Measurements from ENCODE around the gene SPATA13. TPM values are rescaled to one million over a fixed set of nuclear protein-coding genes. Genes with fewer than 3 reads are reported as not detected.

Gene SPATA13
- total RNA-seq, 1 experiment from 2014 or later, result 21.4 TPM

DNA sequence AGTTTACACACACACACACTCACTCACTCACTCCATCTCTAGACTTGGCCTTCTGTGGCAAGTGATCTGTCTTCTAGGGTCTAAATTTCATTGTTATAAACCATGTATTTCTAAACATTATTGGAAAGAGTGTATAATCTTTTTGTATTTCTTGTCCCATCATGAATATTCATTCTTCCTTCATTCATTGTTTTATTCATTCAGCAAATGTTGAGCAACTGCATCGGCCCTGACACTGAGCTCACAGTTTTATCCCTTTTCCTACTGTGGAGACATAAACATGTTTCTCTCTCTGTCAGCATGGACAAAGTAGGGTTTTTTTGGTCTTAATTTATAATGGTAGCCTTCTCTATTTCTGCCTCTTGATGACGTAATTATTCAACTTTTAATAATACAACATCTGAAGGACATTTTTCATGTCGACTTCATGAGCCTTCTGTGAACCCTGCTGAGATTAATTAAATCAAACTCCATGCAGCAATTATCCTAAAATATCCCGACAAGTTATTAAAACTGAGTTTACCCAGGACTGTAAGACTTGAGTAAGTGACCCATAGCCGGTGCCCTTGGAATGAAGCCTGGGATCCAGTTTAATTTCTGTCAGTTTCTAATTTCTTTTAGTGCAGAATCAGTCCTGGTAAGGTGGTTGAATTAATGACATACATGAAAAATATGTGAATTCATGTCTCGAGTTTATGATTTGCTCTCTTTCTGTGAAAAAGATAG, 7.3 kb downstream of the SPATA13 start:
- Histone ChIP-seq H2AFZ (ENCODE audit: low read depth, low read length, poor library complexity, severe bottlenecking) (no peak overlapping the region), H3K9me3 (ENCODE audit: control insufficient read depth in 1 of 2, insufficient read depth in 1 of 2, low read depth in 1 of 2, low read length in 2 of 2) (no peaks in the 10 kb centered on the region), H3K27me3 (ENCODE audit: insufficient read depth, low read length) (no peaks in the 10 kb centered on the region), H4K20me1 (ENCODE audit: insufficient read depth) (no peaks in the 10 kb centered on the region), H3K4me1 (ENCODE audit: control insufficient read depth in 1 of 2, insufficient read depth in 2 of 2, low read length in 2 of 2) (peaks cover 0 to under 1% of the 10 kb centered on the region in 2 experiments; a peak in 1 of 4 replicates), H3K4me3 (replicated peaks in 1 of 2; ENCODE audit: low read depth in 1 of 2, low read length in 2 of 2) (no peak overlapping the region), H3K9ac (ENCODE audit: low read length) (no peak overlapping the region), H3K9me2 (ENCODE audit: insufficient read depth) (no peaks in the 10 kb centered on the region), H3K36me3 (ENCODE audit: control insufficient read depth in 1 of 2, insufficient read depth in 2 of 2, low read length in 2 of 2) (peaks cover 0 to 18% of the 10 kb centered on the region in 2 experiments; a peak in 3 of 4 replicates), H3K79me2 (ENCODE audit: insufficient read depth, low read length) (peaks cover 94% of the 10 kb centered on the region), H3K27ac (ENCODE audit: low read depth, low read length) (no peak overlapping the region), H3K4me2 (ENCODE audit: low read length) (no peak overlapping the region)
- ChIA-PET POLR2A (no interaction called here), CTCF (no interaction called here), RAD21 (ENCODE audit: low non-redundant PET in 1 of 2, low total read pairs in 2 of 2, uncharacterized antibody in 2 of 2, unreplicated experiment in 2 of 2) (no interaction called here)
- TF ChIP-seq, protein P1, sequence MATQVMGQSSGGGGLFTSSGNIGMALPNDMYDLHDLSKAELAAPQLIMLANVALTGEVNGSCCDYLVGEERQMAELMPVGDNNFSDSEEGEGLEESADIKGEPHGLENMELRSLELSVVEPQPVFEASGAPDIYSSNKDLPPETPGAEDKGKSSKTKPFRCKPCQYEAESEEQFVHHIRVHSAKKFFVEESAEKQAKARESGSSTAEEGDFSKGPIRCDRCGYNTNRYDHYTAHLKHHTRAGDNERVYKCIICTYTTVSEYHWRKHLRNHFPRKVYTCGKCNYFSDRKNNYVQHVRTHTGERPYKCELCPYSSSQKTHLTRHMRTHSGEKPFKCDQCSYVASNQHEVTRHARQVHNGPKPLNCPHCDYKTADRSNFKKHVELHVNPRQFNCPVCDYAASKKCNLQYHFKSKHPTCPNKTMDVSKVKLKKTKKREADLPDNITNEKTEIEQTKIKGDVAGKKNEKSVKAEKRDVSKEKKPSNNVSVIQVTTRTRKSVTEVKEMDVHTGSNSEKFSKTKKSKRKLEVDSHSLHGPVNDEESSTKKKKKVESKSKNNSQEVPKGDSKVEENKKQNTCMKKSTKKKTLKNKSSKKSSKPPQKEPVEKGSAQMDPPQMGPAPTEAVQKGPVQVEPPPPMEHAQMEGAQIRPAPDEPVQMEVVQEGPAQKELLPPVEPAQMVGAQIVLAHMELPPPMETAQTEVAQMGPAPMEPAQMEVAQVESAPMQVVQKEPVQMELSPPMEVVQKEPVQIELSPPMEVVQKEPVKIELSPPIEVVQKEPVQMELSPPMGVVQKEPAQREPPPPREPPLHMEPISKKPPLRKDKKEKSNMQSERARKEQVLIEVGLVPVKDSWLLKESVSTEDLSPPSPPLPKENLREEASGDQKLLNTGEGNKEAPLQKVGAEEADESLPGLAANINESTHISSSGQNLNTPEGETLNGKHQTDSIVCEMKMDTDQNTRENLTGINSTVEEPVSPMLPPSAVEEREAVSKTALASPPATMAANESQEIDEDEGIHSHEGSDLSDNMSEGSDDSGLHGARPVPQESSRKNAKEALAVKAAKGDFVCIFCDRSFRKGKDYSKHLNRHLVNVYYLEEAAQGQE (IDR thresholded peaks at IDR 0.05; ENCODE audit: low read depth), result no peak
- TF ChIP-seq SIN3A (IDR thresholded peaks at IDR 0.05; ENCODE audit: low read depth), result no peak
- TF ChIP-seq ZNF274 (IDR thresholded peaks at IDR 0.05; ENCODE audit: low read depth, low read length), result no peak
- TF ChIP-seq ELF1 (IDR thresholded peaks at IDR 0.05; ENCODE audit: borderline replicate concordance, low read depth), result no peak
- TF ChIP-seq CBX3 (IDR thresholded peaks at IDR 0.05; ENCODE audit: low read depth), result no peak
- TF ChIP-seq EZH2 (IDR thresholded peaks at IDR 0.05), result no peak
- TF ChIP-seq TCF7L2 (IDR thresholded peaks at IDR 0.05; ENCODE audit: borderline replicate concordance, extremely low read depth, insufficient read depth, insufficient read length), result no peak
- TF ChIP-seq RAD21 (IDR thresholded peaks at IDR 0.05; ENCODE audit: low read depth), result no peak
- TF ChIP-seq EGR1 (IDR thresholded peaks at IDR 0.05; ENCODE audit: low read depth), result no peak
- ATAC-seq, result no peak
- intact Hi-C loops (cut with micrococcal nuclease), result no loop called here
- BruUV-seq (replicated peaks), result no TSS peak
- no peak for DNase-seq (ENCODE audit: low read depth, low spot score)

Measured in HCT116 (cell line).